GM18519 (cell line): ENCODE measurements around the gene GARRE1.
"Not testable (repeated sequence)": the region's sequence is repeated elsewhere in the genome, so short reads cannot be mapped to it uniquely, and the experiment has no call there.

Experiments used
- ATAC-seq: cut with Tn5 transposase; IDR thresholded peaks from one replicate; pipeline ENCODE4 v1.9.1; 2021; ENCODE audit warnings: mild to moderate bottlenecking, moderate library complexity; ENCODE audit not compliant: unreplicated experiment, low FRiP score

GARRE1 gene

DNA sequence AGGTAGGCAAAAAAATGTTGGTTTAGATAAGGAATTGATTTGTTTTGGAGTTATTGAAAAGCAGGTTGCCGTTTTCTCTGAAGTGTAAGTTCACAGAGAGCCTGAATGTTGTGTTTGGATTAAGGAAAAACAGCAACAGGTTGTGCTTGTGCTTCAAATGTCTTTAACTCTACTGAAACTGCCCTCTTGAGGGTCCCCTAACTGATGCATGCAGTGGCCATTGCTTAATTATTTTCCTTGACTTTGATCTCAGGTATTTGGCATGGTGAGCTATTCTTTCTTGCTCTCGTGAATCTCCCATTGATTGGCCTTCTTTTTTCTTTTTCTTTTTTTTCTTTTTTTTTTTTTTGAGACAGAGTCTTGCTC lies 3.2 kb downstream of the GARRE1 start:
- no peak for ATAC-seq

DNA sequence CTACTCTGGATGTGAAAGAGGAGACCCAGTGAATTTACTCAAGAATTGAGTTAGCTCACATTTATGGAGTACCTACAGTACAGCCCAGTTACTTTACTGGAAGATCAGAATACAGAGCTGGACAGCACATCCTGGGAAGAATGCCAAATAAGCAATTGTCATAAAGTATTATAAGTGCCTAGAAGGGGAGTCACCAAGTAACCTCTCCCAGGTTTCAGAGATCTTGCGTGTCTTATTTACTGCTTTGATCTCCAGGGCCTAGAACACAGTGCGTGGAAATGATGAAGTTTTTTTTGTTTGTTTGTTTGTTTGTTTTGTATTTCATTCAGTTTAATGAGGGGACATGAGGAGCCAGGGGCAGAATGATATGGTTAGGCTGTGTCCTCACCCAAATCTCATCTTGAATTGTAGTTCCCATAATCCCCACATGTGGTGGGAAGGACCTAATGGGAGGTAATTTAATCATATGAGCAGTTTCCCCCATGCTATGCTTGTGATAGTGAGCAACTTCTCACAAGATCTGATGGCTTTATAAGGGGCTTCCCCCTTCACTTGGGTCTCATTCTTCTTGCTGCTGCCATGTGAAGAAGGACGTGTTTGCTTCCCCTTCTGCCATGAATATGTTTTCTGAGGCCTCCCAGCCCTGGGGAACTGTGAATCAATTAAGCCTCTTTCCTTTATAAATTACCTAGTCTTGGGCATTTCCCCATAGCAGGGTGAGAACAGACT lies 5.2 kb downstream of the GARRE1 start:
- ATAC-seq: no peak

DNA sequence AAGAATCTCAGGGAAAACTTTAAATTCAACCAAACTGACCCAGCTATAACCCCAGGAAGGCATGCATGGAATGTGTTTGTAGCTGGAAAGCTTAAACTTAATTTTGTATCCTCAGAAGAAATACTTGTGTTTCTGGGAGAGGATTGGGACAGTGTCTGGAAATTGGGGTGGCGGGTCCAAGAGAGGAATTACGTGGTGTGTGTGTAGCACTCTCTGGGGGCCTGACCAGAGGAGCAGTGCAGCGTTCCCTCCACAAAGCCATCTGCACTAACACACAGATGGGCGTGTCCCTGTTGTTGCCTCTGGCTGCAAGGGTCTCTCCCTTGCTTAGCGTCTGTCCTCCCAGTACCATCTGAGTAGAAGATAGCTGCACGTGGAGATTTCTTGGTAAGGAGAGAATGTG lies 6.4 kb downstream of the GARRE1 start:
- no peak for ATAC-seq

DNA sequence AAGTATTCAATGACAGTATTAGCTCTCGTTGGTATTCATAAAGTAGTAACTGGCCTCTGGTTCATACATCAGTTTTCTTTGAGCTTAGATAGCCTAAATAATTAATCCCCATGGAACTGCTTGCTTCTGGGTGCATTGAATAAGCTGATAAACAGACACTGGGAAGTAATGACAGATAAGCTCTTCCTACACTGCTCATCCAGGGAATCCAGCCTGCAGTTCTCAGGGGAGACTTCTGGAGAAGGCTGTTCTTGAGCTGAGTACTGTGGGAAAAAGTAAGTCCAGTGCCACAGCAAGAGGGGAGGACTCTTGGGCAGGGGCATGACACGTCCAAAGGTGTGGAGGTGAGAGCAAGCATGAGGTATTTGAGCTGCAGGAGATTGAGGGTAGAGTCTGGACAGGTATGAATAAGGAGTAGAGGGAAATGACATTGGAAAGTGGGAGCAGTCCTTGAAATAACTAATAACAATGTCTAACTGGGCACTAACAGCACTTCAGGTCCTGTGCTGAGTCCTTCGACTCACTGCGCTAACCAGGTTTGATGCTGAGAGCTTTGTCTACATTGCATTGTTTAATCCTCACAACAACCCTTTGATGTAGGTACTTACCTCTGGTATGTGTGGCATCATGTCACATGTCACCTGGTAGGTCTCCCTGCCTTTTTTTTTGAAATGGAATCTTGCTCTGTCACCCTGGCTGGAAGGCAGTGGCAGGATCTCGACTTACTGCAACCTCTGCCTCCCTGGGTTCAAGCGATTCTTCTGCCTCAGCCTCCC lies 7.2 kb downstream of the GARRE1 start:
- ATAC-seq: no peak

DNA sequence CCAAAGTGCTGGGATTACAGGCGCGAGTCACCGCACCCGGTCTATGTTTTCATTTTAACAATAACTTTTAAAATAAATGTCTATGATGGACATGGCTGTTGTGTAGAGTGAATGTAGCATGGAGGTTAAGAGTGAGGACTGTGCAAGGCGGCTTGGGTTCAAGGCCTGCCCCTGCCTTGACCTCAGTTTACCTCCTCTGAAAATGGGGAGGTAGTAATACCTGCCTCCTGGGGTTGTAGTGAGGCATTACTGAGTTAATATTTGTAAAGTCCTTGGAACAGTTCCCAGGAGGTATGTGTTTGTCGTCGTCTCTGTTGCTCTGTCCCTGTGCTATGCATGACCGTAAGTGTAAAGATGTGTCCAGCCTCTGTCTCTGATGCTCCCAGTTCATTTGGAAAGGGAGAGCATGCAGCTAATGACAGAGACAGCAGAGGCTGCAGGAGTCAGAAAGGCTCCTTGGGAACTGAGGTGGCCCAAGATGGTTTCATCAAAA lies 9.4 kb downstream of the GARRE1 start:
- ATAC-seq: no peak

DNA sequence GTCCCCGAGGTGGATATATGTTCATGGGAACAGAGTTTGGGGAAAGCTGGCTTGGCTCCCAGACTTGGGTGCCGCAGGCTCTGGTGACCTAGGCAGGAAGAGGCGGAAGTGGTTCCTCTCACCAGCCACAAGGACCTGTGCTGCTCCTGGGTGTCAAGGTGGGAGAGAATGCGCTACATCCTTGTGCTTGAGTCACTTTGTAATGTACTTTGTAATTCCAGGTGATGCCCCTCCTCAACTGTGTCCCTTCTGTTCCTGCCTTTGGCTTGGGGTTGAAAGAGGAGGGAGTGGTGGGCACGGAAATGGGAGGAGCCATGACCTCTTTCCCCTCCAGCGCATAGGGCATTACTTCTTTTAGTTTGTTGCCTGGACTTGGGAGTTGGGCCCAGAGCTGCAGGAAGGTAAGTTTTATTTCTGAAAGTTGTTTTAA lies 10.9 kb downstream of the GARRE1 start:
- no peak for ATAC-seq

DNA sequence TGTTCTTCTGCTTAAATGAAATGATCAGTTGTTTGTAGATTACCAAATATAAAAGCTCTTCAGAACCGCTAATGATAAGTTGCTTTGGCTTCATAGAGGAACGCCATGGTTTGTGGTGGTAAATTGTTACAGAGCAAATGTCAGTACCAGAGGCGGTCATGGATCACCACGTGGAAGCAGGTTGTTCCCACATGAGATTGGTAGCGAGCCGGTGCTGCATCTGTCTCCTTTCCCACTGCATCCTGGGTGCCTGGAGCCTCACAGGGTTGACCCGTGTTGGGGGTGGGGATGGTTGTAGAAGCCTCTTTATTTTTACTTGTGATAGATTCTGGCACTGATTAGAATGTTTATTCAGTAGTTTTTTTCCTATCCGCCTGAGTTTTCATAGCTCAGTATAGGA lies 14.7 kb downstream of the GARRE1 start:
- no peak for ATAC-seq

DNA sequence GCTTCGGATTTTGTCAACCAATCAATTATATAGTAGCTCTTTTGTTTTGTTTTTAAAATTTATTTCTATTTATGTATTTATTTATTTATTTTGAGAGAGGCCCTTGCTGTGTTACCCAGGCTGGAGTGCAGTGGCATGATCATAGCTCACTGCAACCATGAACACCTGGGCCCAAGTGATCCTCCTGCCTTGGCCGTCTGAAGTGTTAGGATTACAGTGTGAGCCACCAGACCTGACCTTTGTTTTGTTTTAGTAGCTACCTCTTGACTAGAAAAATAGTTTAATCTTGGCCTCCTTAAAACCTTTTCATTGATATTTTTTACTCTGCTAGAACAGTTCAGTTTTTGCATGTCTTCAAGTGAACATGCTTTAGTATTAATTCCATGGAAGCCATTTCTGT lies 15.1 kb downstream of the GARRE1 start:
- no peak for ATAC-seq

DNA sequence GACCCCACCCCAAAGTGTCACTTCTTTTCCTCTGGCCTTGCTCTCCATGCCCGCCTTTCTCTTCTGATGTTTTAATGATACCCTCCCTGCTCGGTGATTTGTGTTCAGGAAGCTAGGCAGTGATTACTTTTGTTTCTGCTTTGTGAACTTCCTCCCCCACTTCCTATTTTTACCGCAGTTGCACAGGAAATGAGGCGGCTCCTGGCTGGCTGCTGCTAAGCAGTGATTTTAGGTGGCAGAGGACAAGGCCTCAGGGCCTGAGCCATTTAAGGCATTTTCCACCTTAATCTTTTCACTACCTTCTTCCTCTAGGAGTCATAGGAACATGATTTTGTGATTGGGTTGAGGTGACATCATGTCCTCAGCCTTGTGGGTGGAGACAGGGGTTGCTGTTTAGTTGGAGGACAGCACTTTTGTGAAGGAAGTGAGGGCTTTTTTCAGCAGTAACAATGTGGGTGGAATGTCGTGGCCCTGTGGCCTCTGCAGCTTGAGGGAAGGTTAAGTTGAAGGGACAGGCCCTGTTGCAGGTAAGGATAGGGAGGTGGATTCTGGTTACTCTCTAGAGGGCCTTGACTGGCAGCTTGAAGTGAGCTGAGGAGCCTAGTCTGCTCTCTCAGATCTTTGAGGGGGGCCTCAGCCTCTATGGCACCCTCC lies 15.7 kb downstream of the GARRE1 start:
- peak; percentile 57 for ATAC-seq

DNA sequence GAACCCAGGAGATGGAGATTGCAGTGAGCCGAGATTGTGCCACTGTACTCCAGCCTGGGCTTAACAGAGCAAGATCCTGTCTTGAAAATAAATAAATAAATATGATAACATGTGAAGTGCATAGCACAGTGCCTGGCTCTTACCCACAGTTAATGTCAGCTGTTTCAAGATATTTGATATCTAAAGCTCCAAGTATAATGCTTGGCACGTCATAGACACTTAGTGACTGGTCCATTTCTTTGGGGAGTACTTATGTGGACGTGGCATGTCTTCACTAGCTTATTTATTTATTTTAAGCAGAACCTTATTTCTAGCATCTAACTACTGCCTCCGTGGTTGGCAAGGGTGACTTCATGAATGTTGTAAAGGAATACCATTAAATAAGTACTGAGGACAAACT lies 18.8 kb downstream of the GARRE1 start:
- ATAC-seq: no peak

DNA sequence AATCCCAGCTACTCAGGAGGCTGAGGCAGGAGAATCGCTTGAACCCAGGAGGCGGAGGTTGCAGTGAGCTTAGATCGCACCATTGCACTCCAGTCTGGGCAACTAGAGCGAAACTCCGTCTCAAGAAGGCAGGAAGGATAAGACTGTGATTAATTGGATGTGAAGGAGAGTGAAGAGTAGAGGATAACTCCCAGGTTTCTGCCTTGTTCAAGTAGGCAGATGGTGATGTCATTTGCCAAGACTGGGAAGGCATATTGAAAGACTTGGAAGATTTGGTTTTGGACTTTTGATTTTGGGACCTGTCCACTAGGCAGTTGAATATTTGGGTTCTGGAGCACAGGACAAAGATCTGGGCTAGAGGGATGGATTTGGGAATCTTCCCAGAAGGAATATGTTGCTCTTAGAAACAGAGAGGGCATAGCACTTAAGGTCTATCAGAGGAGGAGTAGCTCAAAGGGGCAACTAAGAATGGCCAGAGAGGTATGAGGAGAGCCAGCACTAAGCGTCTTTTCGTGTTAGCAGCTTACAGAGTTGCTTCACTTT lies 20.0 kb downstream of the GARRE1 start:
- no peak for ATAC-seq

DNA sequence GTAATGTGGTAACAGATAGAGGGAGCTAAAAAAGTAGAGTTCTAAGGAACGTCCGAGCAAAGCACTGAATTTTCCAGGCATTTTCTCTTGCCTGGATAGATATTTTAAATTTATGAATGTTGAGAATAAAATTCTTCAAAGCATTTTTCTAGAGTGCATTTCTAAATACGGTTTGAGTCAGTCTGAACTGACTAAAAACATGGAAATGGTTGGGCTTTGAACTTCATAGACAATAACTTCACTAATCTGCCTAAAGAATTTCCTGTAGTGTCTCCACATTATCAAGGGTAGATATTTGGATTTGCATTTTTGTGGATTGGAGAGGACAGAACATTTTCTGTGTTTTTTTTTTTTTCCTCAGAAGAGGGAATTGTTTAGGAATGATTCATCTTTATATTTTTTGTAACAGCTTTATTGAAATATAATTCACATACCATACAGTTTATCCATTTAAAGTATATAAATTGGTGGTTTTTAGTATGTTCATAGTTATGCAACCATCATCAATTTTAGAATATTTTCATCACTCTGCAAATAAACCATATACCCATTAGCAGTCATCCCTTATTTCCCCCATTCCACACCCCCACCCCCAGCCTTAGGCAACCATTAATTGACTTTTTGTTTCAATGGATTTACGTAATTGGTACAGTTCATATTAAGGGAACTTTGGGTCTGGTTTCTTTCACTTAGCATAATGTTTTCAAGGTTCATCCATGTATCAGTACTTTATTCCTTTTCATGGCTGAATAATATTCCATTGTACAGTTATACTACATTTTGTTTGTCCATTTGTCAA lies 20.7 kb downstream of the GARRE1 start:
- no peak for ATAC-seq

DNA sequence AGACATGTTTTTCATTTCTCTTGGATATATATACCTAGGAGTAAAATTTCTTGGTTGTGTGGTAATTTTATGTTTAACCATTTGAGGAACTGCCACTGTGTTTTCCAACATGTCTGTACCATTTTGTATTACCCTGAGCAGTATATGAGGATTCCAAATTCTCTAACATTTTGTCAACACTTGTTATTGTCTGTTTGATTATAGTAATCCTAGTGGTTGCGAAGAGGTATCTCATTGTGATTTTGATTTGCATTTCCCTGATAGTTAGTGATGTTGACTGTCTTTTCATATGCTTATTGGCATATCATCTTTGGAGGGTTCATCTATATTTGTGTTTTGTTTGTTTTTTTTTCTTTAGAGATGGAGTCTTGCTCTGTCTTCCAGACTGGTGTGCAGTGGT lies 21.4 kb downstream of the GARRE1 start:
- no peak for ATAC-seq

DNA sequence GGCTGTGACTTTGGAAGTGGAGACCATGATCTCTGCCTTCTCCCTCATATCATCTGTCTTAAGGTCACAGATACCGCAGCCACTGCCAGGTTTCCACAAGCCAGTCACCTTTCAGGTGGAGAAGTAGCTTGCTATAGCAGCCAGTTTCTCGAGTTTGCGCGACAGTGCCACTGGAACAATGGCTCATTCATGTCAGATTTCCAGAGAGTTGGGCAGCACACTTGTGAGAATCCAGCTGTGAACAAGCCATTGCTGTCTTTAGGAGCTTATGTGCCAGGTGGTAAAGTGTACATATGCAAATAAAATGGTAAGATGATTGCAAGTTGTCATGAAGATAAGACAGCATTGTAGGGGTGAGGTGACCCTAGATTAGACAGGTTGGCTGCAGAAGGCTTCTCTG lies 22.3 kb downstream of the GARRE1 start:
- no peak for ATAC-seq

DNA sequence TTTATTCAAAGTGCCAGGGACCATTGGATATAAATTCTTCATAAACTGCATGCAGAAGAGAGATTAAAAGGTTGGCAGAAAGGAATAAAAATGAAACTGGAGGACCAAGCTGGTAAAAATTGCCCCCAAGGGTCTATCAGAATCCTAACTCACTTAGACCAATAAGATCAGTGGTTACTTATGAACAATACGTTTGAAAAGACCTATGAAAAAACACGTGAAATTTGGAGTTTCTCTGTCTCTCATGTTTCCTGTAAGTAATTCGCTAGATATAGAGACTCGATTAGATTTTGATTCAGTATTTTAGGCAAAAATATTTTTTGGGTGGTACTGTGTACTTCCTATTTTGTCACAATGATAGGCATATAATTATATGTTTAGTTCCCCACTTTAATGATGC lies 22.9 kb downstream of the GARRE1 start:
- ATAC-seq: no peak

DNA sequence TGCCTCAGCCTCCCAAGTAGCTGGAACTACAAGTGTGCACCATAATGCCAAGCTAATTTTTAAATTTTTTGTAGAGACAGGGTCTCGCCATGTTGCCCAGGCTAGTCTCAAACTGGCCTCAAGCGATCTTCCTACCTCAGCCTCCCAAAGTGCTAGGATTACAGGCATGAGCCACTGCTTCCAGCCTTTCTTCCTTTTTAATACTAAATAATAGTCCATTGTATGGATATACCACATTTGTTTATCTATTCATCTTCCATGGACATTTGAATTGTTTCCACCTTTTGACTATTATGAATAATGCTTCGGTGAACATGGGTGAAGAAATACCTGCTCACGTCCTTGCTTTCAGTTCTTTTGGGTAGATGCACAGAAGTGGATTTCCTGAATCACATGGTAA lies 24.4 kb downstream of the GARRE1 start:
- no peak for ATAC-seq

DNA sequence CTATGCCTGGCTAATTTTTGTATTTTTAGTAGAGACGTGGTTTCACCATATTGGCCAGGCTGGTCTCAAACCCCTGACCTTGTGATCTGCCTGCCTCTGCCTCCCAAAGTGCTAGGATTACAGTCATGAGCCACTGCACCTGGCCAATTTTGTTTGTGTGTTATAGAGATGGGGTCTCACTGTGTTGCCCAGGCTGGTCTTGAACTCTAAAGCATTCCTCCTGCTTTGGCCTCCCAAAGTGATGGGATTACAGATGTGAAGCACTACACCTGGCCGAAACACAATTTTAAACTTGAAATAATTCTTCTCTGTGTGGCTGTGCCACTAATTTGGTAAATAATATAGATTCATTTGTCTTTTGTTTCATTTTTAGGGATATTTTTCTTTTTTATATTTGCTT lies 27.1 kb downstream of the GARRE1 start:
- ATAC-seq: not testable (repeated sequence)

DNA sequence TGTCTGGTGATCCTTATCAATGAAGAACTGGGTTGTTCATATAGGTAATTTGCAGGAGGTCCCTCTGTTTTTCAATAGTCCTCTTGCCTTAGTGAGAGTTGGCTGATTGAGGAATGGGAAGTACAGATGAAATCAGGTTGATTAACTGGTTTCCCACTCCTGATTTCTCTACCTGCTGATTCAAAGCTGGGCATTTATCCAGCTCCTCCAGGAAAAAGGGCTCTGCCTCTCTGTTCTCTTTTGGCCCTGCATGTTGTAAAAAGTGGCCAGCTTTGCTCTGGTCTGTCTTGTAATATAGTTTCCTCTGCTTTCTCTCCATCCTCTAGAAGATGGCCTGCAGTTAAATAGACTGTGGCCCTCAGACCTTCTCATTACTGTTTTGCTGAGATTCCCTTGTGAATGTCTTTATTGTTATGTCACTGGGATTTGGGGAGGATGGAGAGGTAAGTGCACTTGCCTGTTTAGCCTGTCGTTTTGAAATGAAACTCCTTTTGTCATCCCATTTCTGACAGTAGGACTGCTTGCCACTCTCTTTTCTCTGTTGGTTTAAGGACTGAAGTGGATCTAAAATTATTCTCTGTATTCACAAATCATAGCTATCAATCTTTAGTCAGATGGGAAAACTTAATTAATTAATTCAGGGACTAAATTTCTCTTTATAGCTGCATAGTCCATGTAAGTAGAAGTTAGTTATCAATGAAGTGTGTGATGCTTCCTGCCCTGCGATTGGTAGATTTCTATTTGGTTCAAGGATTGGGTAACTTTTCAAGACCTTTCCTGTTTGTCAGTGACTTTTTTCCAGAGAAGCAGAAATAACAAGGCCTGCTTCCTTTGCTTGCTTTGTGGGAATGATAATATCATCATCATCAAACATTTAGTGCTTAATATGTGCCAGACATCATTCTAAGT lies 28.5 kb downstream of the GARRE1 start:
- no peak for ATAC-seq

DNA sequence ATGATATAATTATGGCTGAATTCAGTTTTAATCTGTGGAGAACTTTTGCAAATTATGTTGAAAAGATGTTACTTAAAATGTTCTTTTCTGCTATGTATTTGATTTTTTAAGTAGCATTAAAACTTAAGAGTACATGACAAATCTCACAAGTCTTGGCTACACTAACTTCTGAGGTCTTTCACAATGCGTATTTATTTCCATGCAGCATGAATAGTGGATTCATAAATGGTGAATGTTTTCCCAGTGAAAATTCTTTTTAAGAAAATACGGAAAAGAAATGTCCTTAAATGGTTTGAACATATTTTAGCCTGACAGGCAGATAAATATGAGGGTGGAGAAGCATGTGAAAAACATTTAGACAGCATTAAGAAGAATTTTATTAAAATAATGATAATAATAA lies 30.2 kb downstream of the GARRE1 start:
- ATAC-seq: no peak
